ENCODE measurements around the gene PJA2. TPM values are rescaled to one million over a fixed set of nuclear protein-coding genes. Genes with fewer than 3 reads are reported as not detected.
"Not testable (repeated sequence)": the region's sequence is repeated elsewhere in the genome, so short reads cannot be mapped to it uniquely, and the experiment has no call there.

The PJA2 gene
- total RNA-seq, 2 experiments from 2014 or later, result 41.3 to 69.7 TPM

DNA sequence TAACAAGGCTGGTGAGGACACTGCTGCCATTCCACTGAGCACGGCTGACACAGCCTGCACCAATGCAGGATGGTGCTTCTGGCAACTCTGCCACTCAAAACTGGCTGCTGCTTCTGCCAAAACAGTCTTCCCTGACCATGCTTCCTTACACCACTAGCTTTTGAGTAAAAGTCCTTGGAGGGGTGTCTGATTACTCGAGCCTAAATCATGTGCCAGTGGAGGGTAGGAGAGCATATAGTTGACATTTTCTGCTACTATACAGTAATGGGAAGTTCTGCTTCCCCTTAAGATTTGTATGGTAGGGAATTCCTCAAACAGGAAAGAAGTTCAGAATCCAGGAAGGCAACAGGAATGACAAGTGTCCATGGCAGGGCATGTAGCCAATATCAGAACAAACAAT lies 12.2 kb upstream of the PJA2 start:
- TF ChIP-seq, protein P1, sequence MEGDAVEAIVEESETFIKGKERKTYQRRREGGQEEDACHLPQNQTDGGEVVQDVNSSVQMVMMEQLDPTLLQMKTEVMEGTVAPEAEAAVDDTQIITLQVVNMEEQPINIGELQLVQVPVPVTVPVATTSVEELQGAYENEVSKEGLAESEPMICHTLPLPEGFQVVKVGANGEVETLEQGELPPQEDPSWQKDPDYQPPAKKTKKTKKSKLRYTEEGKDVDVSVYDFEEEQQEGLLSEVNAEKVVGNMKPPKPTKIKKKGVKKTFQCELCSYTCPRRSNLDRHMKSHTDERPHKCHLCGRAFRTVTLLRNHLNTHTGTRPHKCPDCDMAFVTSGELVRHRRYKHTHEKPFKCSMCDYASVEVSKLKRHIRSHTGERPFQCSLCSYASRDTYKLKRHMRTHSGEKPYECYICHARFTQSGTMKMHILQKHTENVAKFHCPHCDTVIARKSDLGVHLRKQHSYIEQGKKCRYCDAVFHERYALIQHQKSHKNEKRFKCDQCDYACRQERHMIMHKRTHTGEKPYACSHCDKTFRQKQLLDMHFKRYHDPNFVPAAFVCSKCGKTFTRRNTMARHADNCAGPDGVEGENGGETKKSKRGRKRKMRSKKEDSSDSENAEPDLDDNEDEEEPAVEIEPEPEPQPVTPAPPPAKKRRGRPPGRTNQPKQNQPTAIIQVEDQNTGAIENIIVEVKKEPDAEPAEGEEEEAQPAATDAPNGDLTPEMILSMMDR (conservative IDR thresholded peaks at IDR 0.05; ENCODE audit: low read length), result no peak
- TF ChIP-seq EZH2phosphoT487 (IDR thresholded peaks at IDR 0.05; ENCODE audit: borderline replicate concordance, low read depth, low read length), result no peak
- Histone ChIP-seq H3K36me3 (ENCODE audit: insufficient read depth, low read length) (no peaks in the 10 kb centered on the region), H4K20me1 (ENCODE audit: insufficient read depth, low read length) (no peaks in the 10 kb centered on the region), H2AFZ (ENCODE audit: low read length) (no peak overlapping the region), H3K4me1 (ENCODE audit: insufficient read depth, low read length, poor library complexity, severe bottlenecking) (no peaks in the 10 kb centered on the region), H3K9me3 (ENCODE audit: low read length) (no peaks in the 10 kb centered on the region), H3K4me3 (ENCODE audit: low read depth, low read length, poor library complexity, severe bottlenecking) (no peak overlapping the region), H3K9me2 (ENCODE audit: insufficient read depth, low read length) (no peaks in the 10 kb centered on the region), H3K4me2 (ENCODE audit: low read length) (no peak overlapping the region), H3K27ac (ENCODE audit: low read depth, low read length, poor library complexity, severe bottlenecking) (no peak overlapping the region), H3K79me2 (ENCODE audit: insufficient read depth, low read depth, low read length) (no peaks in the 10 kb centered on the region)
- no peak for DNase-seq (ENCODE audit: low spot score)
- intact Hi-C loops (cut with micrococcal nuclease; ENCODE audit: unreplicated experiment), result no loop called here
- ChIA-PET POLR2A (interaction anchor here (1.2 kb wide), 1 partner anchor 9 kb away, joined by 6 read pairs; no protein-coding TSS in a partner anchor), CTCF (ENCODE audit: unreplicated experiment) (no interaction called here)
- BruUV-seq (replicated peaks), result no TSS peak

DNA sequence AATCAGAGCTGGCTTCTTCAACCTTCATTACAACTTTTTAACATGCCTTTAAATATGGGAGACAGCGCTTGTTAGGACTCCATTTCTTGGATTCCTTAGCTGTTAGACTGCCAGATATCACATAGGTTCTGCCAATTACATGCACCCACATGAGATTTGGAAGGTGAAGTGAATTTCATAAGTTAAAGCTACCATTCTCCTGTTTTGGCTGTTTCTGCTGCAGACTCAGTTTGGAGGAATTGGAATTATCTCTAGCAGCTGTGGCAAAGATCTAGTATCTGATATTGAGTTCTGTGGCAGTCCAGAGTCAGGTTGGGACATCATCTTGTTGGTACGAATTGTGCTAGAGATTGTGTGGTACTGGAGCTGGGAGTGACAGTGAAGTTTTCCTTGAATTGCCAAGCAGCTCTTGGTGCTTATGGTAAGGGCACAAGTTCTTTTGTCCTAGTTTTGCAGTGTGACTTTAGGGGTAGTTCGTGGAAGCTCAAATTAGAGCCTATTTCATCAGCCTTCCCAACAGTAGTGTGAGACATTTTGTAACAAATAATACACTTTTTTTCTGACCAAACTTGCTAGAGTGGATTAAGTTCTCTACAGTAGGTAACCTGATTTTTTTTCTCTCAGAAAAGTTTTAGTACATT lies 9.1 kb upstream of the PJA2 start:
- Histone ChIP-seq H3K27ac (ENCODE audit: low read depth, low read length, poor library complexity, severe bottlenecking) (no peak overlapping the region), H3K4me1 (ENCODE audit: insufficient read depth, low read length, poor library complexity, severe bottlenecking) (no peaks in the 10 kb centered on the region), H3K9me3 (ENCODE audit: low read length) (no peaks in the 10 kb centered on the region), H3K36me3 (ENCODE audit: insufficient read depth, low read length) (no peaks in the 10 kb centered on the region), H3K79me2 (ENCODE audit: insufficient read depth, low read depth, low read length) (no peaks in the 10 kb centered on the region), H2AFZ (ENCODE audit: low read length) (no peak overlapping the region), H3K4me2 (ENCODE audit: low read length) (no peak overlapping the region), H3K9me2 (ENCODE audit: insufficient read depth, low read length) (no peaks in the 10 kb centered on the region), H4K20me1 (ENCODE audit: insufficient read depth, low read length) (no peaks in the 10 kb centered on the region), H3K4me3 (ENCODE audit: low read depth, low read length, poor library complexity, severe bottlenecking) (no peak overlapping the region)
- intact Hi-C loops (cut with micrococcal nuclease; ENCODE audit: unreplicated experiment), result loop anchor here (10.0 kb wide), 2 partner anchors 506 to 1676 kb away; partner anchors contain the start of gene WDR36
- POLR2A ChIA-PET, result interaction anchor here (0.6 to 1.0 kb wide), 3 partner anchors 9 to 1523 kb away, joined by 3 to 5 read pairs (median 3); partner anchors contain the start of gene PJA2
- TF ChIP-seq, protein P1 (conservative IDR thresholded peaks at IDR 0.05; ENCODE audit: low read length), result no peak
- TF ChIP-seq EZH2phosphoT487 (IDR thresholded peaks at IDR 0.05; ENCODE audit: borderline replicate concordance, low read depth, low read length), result no peak
- BruUV-seq (replicated peaks), result no TSS peak
- CTCF ChIA-PET (ENCODE audit: unreplicated experiment), result interaction anchor here (0.6 kb wide), 1 partner anchor 571 kb away, joined by 3 read pairs; no protein-coding TSS in a partner anchor
- DNase-seq (ENCODE audit: low spot score), result no peak

DNA sequence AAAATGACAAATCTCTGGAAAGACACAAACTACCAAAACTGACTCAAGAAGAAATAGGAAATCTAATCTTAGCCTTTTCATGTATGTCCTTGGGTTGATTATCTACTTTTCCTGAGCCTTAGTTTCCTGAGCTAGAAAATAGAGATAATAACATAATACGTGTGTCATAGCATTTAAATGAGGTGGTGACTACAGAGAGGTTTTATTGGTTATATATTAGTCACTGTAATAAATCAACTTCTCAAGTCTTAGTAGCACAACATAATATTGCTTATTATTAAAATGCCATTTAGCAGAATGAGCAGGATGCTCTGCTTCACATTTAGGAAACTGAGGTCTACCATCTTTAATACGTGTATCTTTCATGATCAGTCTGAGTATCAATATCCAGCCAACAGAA lies 7.1 kb upstream of the PJA2 start:
- no peak for TF ChIP-seq EZH2phosphoT487 (IDR thresholded peaks at IDR 0.05; ENCODE audit: borderline replicate concordance, low read depth, low read length)
- TF ChIP-seq, protein P1 (conservative IDR thresholded peaks at IDR 0.05; ENCODE audit: low read length), result no peak
- ChIA-PET POLR2A (interaction anchor here (1.0 kb wide), 2 partner anchors 15 to 56 kb away, joined by 3 read pairs; no protein-coding TSS in a partner anchor), CTCF (ENCODE audit: unreplicated experiment) (no interaction called here)
- no peak for DNase-seq (ENCODE audit: low spot score)
- peaks cover 5% of the 10 kb centered on the region for H3K4me1 ChIP-seq (ENCODE audit: insufficient read depth, low read length, poor library complexity, severe bottlenecking)
- no peaks in the 10 kb centered on the region for H3K36me3 ChIP-seq (ENCODE audit: insufficient read depth, low read length)
- no peak overlapping the region for H3K4me3 ChIP-seq (ENCODE audit: low read depth, low read length, poor library complexity, severe bottlenecking)
- BruUV-seq (replicated peaks), result no TSS peak
- no peak overlapping the region for H3K4me2 ChIP-seq (ENCODE audit: low read length)
- intact Hi-C loops (cut with micrococcal nuclease; ENCODE audit: unreplicated experiment), result loop anchor here (10.0 kb wide), 2 partner anchors 508 to 1678 kb away; partner anchors contain the start of gene WDR36
- no peak overlapping the region for H2AFZ ChIP-seq (ENCODE audit: low read length)
- no peaks in the 10 kb centered on the region for H4K20me1 ChIP-seq (ENCODE audit: insufficient read depth, low read length)
- H3K79me2 ChIP-seq (ENCODE audit: insufficient read depth, low read depth, low read length), result no peaks in the 10 kb centered on the region
- H3K9me2 ChIP-seq (ENCODE audit: insufficient read depth, low read length), result no peaks in the 10 kb centered on the region
- H3K9me3 ChIP-seq (ENCODE audit: low read length), result no peaks in the 10 kb centered on the region
- H3K27ac ChIP-seq (ENCODE audit: low read depth, low read length, poor library complexity, severe bottlenecking), result no peak overlapping the region

DNA sequence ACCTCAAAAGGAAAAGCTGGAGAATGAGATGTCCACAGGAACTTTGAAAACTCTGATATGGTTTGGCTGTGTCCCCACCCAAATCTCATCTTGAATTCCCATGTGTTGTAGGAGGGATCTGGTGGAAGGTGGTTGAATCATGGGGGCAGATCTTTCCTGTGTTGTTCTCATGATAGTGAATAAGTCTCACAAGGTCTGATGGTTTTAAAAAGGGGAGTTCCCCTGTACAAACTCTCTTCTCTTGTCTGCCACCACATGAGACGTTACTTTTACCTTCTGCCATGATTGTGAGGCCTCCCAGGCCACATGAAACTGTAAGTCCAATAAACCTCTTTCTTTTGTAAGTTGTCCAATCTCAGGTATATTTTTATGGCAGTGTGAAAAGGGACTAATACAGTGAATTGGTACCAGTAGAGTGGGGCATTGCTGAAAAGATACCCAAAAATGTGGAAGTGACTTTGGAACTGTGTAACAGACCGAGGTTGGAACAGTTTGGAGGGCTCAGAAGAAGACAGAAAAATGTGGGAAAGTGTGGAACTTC lies 4.2 kb upstream of the PJA2 start:
- intact Hi-C loops (cut with micrococcal nuclease; ENCODE audit: unreplicated experiment), result loop anchor here (5.0 to 10.0 kb wide), 4 partner anchors 511 to 1681 kb away; partner anchors contain the start of genes FBXL17, SLC25A46 and WDR36
- H3K4me3 ChIP-seq (ENCODE audit: low read depth, low read length, poor library complexity, severe bottlenecking); H2AFZ ChIP-seq (ENCODE audit: low read length); H3K4me2 ChIP-seq (ENCODE audit: low read length); H3K9me2 ChIP-seq (ENCODE audit: insufficient read depth, low read length); DNase-seq (ENCODE audit: low spot score); H3K27ac ChIP-seq (ENCODE audit: low read depth, low read length, poor library complexity, severe bottlenecking); H4K20me1 ChIP-seq (ENCODE audit: insufficient read depth, low read length); CTCF ChIA-PET (ENCODE audit: unreplicated experiment); H3K36me3 ChIP-seq (ENCODE audit: insufficient read depth, low read length); BruUV-seq (replicated peaks); H3K9me3 ChIP-seq (ENCODE audit: low read length); H3K79me2 ChIP-seq (ENCODE audit: insufficient read depth, low read depth, low read length): not testable (repeated sequence)
- POLR2A ChIA-PET, result interaction anchor here (0.6 to 2.0 kb wide), 3 partner anchors 9 to 41 kb away, joined by 3 to 6 read pairs (median 3); no protein-coding TSS in a partner anchor
- H3K4me1 ChIP-seq (ENCODE audit: insufficient read depth, low read length, poor library complexity, severe bottlenecking), result peaks cover 15% of the 10 kb centered on the region

All from OCI-LY7 (cell line).